H9 (cell line): Measurements from ENCODE around the gene SLC24A3. TPM values are rescaled to one million over a fixed set of nuclear protein-coding genes. Genes with fewer than 3 reads are reported as not detected.
A peak's percentile ranks its signal among the peaks of the same experiment; 100 is the strongest.

Source experiments
- DNase-seq: peaks from one replicate; pipeline ENCODE4 v3.0.0-alpha.2; 2017
- H2AFZ ChIP-seq: one replicate; pipeline ENCODE4 v1.6.1; 2013; ENCODE audit warnings: mild to moderate bottlenecking, low read length, control low read depth, moderate library complexity
- H2AK5ac ChIP-seq: 2 replicates; pipeline ENCODE4 v1.6.1; 2013; ENCODE audit warnings: low read length, control low read depth, mixed read lengths; ENCODE audit not compliant: insufficient read length
- H2BK120ac ChIP-seq: one replicate; pipeline ENCODE4 v1.6.1; 2013; ENCODE audit warnings: low read depth, mild to moderate bottlenecking, low read length, control low read depth, inconsistent platforms; ENCODE audit not compliant: poor library complexity, severe bottlenecking
- H2BK12ac ChIP-seq: 2 replicates; pipeline ENCODE4 v1.6.1; 2013; ENCODE audit warnings: low read length, control low read depth, mixed read lengths, low read depth; ENCODE audit not compliant: insufficient read length
- H2BK15ac ChIP-seq: 2 replicates; pipeline ENCODE4 v1.6.1; 2013; ENCODE audit warnings: low read depth, low read length, control low read depth
- H2BK20ac ChIP-seq: one replicate; pipeline ENCODE4 v1.6.1; 2013; ENCODE audit warnings: low read depth, mild to moderate bottlenecking, low read length, control low read depth, inconsistent platforms; ENCODE audit not compliant: poor library complexity, severe bottlenecking
- H2BK5ac ChIP-seq: 2 replicates; pipeline ENCODE4 v1.6.1; 2013; ENCODE audit warnings: low read length, control low read depth, mixed read lengths; ENCODE audit not compliant: insufficient read length
- H3K14ac ChIP-seq: 2 replicates; pipeline ENCODE4 v1.6.1; 2013; ENCODE audit warnings: low read length, control low read depth; ENCODE audit not compliant: insufficient read depth
- H3K18ac ChIP-seq: 2 replicates; pipeline ENCODE4 v1.6.1; 2013; ENCODE audit warnings: low read depth, mild to moderate bottlenecking, mixed read lengths, low read length, control low read depth; ENCODE audit not compliant: insufficient read length
- H3K23ac ChIP-seq: 2 replicates; pipeline ENCODE4 v1.6.1; 2013; ENCODE audit warnings: low read length, control low read depth, mixed read lengths, low read depth; ENCODE audit not compliant: insufficient read length
- H3K23me2 ChIP-seq: 2 replicates; pipeline ENCODE4 v1.6.1; 2013; ENCODE audit warnings: low read depth, mild to moderate bottlenecking, mixed read lengths, low read length, control low read depth; ENCODE audit not compliant: insufficient read length, poor library complexity, severe bottlenecking
- H3K27ac ChIP-seq: 2 replicates; pipeline ENCODE4 v1.5.1; 2013; ENCODE audit warnings: low read length, control low read depth, mixed read lengths, low read depth; ENCODE audit not compliant: insufficient read length
- H3K27me3 ChIP-seq: 2 replicates; pipeline ENCODE4 v1.6.1; 2013; ENCODE audit warnings: low read length, control low read depth, inconsistent platforms; ENCODE audit not compliant: insufficient read depth
- H3K4ac ChIP-seq: 2 replicates; pipeline ENCODE4 v1.6.1; 2013; ENCODE audit warnings: low read depth, mild to moderate bottlenecking, control low read depth, inconsistent platforms, low read length, moderate library complexity
- H3K4me1 ChIP-seq: 2 replicates; pipeline ENCODE4 v1.6.1; 2013; ENCODE audit warnings: low read length, control low read depth, inconsistent platforms; ENCODE audit not compliant: insufficient read depth
- H3K4me2 ChIP-seq: 2 replicates; pipeline ENCODE4 v1.6.1; 2013; ENCODE audit warnings: low read length, control low read depth, mixed read lengths; ENCODE audit not compliant: insufficient read length, insufficient read depth
- H3K56ac ChIP-seq: 2 replicates; pipeline ENCODE4 v1.6.1; 2013; ENCODE audit warnings: low read depth, mild to moderate bottlenecking, mixed read lengths, low read length, control low read depth; ENCODE audit not compliant: insufficient read length
- H3K79me1 ChIP-seq: 2 replicates; pipeline ENCODE4 v1.6.1; 2013; ENCODE audit warnings: low read depth, mild to moderate bottlenecking, moderate library complexity, low read length, control low read depth, inconsistent platforms; ENCODE audit not compliant: insufficient read depth, poor library complexity, severe bottlenecking
- H3K79me2 ChIP-seq: 2 replicates; pipeline ENCODE4 v1.6.1; 2013; ENCODE audit warnings: low read length, control low read depth, inconsistent platforms; ENCODE audit not compliant: insufficient read depth
- H3K9ac ChIP-seq: 2 replicates; pipeline ENCODE4 v1.6.1; 2013; ENCODE audit warnings: low read length, control low read depth, mixed read lengths; ENCODE audit not compliant: insufficient read length; ENCODE audit errors: extremely low read depth
- H3K9me3 ChIP-seq: one replicate; pipeline ENCODE4 v1.6.1; 2013; ENCODE audit warnings: low read depth, low read length, inconsistent platforms; ENCODE audit not compliant: control insufficient read depth
- H3T11ph ChIP-seq: one replicate; pipeline ENCODE4 v1.6.1; 2013; ENCODE audit warnings: mild to moderate bottlenecking, low read length, control low read depth, inconsistent platforms
- H4K20me1 ChIP-seq: one replicate; pipeline ENCODE4 v1.6.1; 2013; ENCODE audit not compliant: control insufficient read depth, insufficient read length, insufficient read depth
- H4K5ac ChIP-seq: 2 replicates; pipeline ENCODE4 v1.6.1; 2013; ENCODE audit warnings: low read depth, mild to moderate bottlenecking, mixed read lengths, low read length, control low read depth; ENCODE audit not compliant: insufficient read length
- H4K8ac ChIP-seq: replicated peaks from 2 replicates; pipeline ENCODE4 v1.6.1; 2013; ENCODE audit warnings: low read length, control low read depth, mixed read lengths, low read depth; ENCODE audit not compliant: insufficient read length
- H4K91ac ChIP-seq: 2 replicates; pipeline ENCODE4 v1.6.1; 2013; ENCODE audit warnings: low read depth, mild to moderate bottlenecking, moderate library complexity, mixed read lengths, low read length, control low read depth; ENCODE audit not compliant: insufficient read length
- H3K27ac Mint-ChIP-seq, 3 experiments: 2 replicates in 2 of 3; 3 replicates in 1 of 3; pipeline ENCODE4 v1.8.0; 2020 to 2021; ENCODE audit warnings: mixed read lengths in 3 of 3, mild to moderate bottlenecking in 1 of 3, moderate library complexity in 1 of 3
- H3K27me3 Mint-ChIP-seq: 2 replicates; pipeline ENCODE4 v1.8.0; 2021; ENCODE audit warnings: low read depth, mild to moderate bottlenecking, moderate library complexity, mixed read lengths
- H3K36me3 Mint-ChIP-seq, 3 experiments: 2 replicates in 2 of 3; 3 replicates in 1 of 3; pipeline ENCODE4 v1.8.0; 2020 to 2021; ENCODE audit warnings: low read depth in 3 of 3, mixed read lengths in 3 of 3; ENCODE audit not compliant: insufficient read depth in 1 of 3
- H3K4me1 Mint-ChIP-seq, 2 experiments: 2 replicates each; pipeline ENCODE4 v1.8.0; 2020; ENCODE audit warnings: mixed read lengths in 2 of 2
- H3K4me3 Mint-ChIP-seq, 2 experiments: 2 replicates in 1 of 2; 3 replicates in 1 of 2; pipeline ENCODE4 v1.8.0; 2020 to 2021; ENCODE audit warnings: mild to moderate bottlenecking in 2 of 2, mixed read lengths in 2 of 2, moderate library complexity in 1 of 2
- H3K9me3 Mint-ChIP-seq, 2 experiments: 2 replicates in 1 of 2; 3 replicates in 1 of 2; pipeline ENCODE4 v1.8.0; 2020; ENCODE audit warnings: mild to moderate bottlenecking in 2 of 2, mixed read lengths in 2 of 2, moderate library complexity in 1 of 2
- CTCF ChIP-seq: fragments of 200-600 bp; sonication (generic); conservative IDR thresholded peaks from 3 replicates; pipeline ENCODE4 v1.8.0; 2021; ENCODE audit warnings: antibody characterized with exemption, mild to moderate bottlenecking
- WGBS: extraction: QIAGEN DNeasy Blood & Tissue Kit; methylation state at CpG from one replicate; pipeline ENCODE4 v1.1.7; 2013; ENCODE audit warnings: missing lambda C conversion rate, low lambda C conversion rate, mixed read lengths; ENCODE audit not compliant: insufficient read length; ENCODE audit errors: extremely low coverage; 5-methylcytosine and 5-hydroxymethylcytosine counted together
- total RNA-seq: library from RNA; stranded (reverse); gene quantifications from 2 replicates; pipeline ENCODE4 v1.2.1, GENCODE V29; 2021

SLC24A3 gene
- total RNA-seq, 1 experiment from 2014 or later, result 0.83 TPM

DNA sequence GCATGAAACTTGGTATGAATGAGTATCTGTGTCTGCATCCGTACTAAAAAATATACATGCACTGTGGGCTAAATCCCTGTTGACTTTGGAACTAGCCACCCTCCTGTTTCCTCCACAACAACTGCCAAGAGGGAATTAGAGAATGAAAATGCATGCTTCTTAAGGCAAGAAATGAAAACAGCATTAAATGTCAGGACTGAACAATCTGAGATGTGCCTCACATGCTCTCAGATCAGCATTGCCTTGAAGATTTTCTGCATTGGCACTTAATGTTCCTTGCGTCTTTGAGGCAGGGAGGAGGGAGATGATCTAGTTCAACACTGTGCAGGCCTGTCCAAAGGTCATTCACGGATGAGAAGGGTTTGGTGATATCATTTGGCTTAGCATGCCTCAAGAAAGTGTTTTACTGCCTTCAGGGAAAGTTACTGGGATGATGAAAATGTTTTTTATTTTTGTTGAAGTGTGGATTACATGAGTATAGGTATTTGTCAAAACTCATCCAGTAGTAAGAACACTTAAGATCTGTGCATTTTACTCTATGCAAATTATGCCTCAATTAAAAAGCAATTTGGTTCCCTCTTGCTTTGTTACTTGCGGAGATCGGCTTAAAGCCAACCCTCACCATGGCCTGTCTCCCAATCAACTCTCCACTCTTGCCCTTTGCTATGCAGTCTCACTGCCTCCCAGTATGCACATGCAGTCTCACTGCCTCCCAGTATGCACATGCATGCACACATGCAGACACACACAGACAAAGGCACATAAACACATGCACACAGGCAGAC is 498.1 kb downstream of the SLC24A3 start:
- no peak overlapping the region for H2BK15ac ChIP-seq
- H2BK20ac ChIP-seq, result no peak overlapping the region
- H2BK5ac ChIP-seq, result no peak overlapping the region
- no peaks in the 10 kb centered on the region for H3K23me2 ChIP-seq
- H3K4me1 Mint-ChIP-seq, result peaks cover 0 to 11% of the 10 kb centered on the region in 2 experiments; a peak in 2 of 4 replicates
- H3K9ac ChIP-seq, result no peak overlapping the region
- H3K23ac ChIP-seq, result no peak overlapping the region
- no peak overlapping the region for H2AK5ac ChIP-seq
- WGBS, result no CpG with 5 or more reads among the region's 5 CpGs
- H4K91ac ChIP-seq, result no peak overlapping the region
- H3K4ac ChIP-seq, result no peak overlapping the region
- no peaks in the 10 kb centered on the region for H3K9me3 ChIP-seq
- no peak overlapping the region for H3K4me2 ChIP-seq
- no peak overlapping the region for H2AFZ ChIP-seq
- H3K27ac Mint-ChIP-seq, result no peak overlapping the region; a peak in 1 of 7 replicates
- H2BK120ac ChIP-seq, result no peak overlapping the region
- peaks cover 3 to 5% of the 10 kb centered on the region in 2 experiments; a peak in 4 of 5 replicates for H3K9me3 Mint-ChIP-seq
- no peaks in the 10 kb centered on the region for H3K4me1 ChIP-seq
- H3T11ph ChIP-seq, result no peak overlapping the region
- no peak overlapping the region for H3K27ac ChIP-seq
- H3K56ac ChIP-seq, result no peak overlapping the region
- no peak overlapping the region for H3K14ac ChIP-seq
- H3K36me3 Mint-ChIP-seq, result peaks cover 0 to under 1% (median 0%) of the 10 kb centered on the region in 3 experiments; a peak in 1 of 7 replicates
- H3K79me1 ChIP-seq, result no peaks in the 10 kb centered on the region
- H3K79me2 ChIP-seq, result no peaks in the 10 kb centered on the region
- no peak overlapping the region for H2BK12ac ChIP-seq
- H3K27me3 Mint-ChIP-seq, result peaks cover 7% of the 10 kb centered on the region
- H4K20me1 ChIP-seq, result no peaks in the 10 kb centered on the region
- DNase-seq, result no peak
- no peak overlapping the region for H3K18ac ChIP-seq
- H4K8ac ChIP-seq, result peak overlapping the region; percentile 1
- no peak overlapping the region for H4K5ac ChIP-seq
- H3K4me3 Mint-ChIP-seq, result no peak overlapping the region
- no peaks in the 10 kb centered on the region for H3K27me3 ChIP-seq
- no peak for TF ChIP-seq CTCF
